Muscle of leg (tissue), 11 donors: ENCODE measurements around the gene ASCL2. TPM values are rescaled to one million over a fixed set of nuclear protein-coding genes. Genes with fewer than 3 reads are reported as not detected.

Source experiments
- DNase-seq: peaks from one replicate; pipeline ENCODE4 v3.0.0; 2013
- H3K27ac ChIP-seq: one replicate; pipeline ENCODE4 v1.5.1; 2013; ENCODE audit warnings: mild to moderate bottlenecking, low read length, control low read depth
- H3K27me3 ChIP-seq: one replicate; pipeline ENCODE4 v1.6.1; 2013; ENCODE audit warnings: low read length; ENCODE audit not compliant: control insufficient read depth, insufficient read depth
- H3K36me3 ChIP-seq: one replicate; pipeline ENCODE4 v1.6.1; 2013; ENCODE audit warnings: low read length; ENCODE audit not compliant: control insufficient read depth, insufficient read depth
- H3K4me1 ChIP-seq: one replicate; pipeline ENCODE4 v1.6.1; 2013; ENCODE audit warnings: low read length; ENCODE audit not compliant: control insufficient read depth, insufficient read depth
- H3K4me3 ChIP-seq: one replicate; pipeline ENCODE4 v1.5.1; 2013; ENCODE audit warnings: low read length, control low read depth
- H3K9me3 ChIP-seq: replicated peaks from 2 replicates; pipeline ENCODE4 v1.6.1; 2013; ENCODE audit warnings: low read depth, low read length; ENCODE audit not compliant: control insufficient read depth
- WGBS: methylation state at CpG from one replicate; pipeline ENCODE4 v1.1.5; 2013; ENCODE audit warnings: missing lambda C conversion rate; ENCODE audit not compliant: insufficient coverage; 5-methylcytosine and 5-hydroxymethylcytosine counted together
- polyA plus RNA-seq, 8 donors: library from polyadenylated mRNA; unstranded; fragments of 120-200 nt; gene quantifications; one replicate each; pipeline versions ENCODE4 v1.2.1 to v1.2.3, GENCODE V29; 2013; ENCODE audit warnings: inconsistent platforms in 1 of 8, low replicate concordance in 1 of 8; ENCODE audit not compliant: insufficient read length in 8 of 8, insufficient read depth in 1 of 8
- total RNA-seq: library from RNA; stranded (reverse); fragments of 120-200 nt; gene quantifications from one replicate; pipeline ENCODE4 v1.2.4, GENCODE V29; 2013

Gene ASCL2
- total and polyA plus RNA-seq, 9 donors, result 0.11 to 0.53 (median 0.29) TPM

DNA sequence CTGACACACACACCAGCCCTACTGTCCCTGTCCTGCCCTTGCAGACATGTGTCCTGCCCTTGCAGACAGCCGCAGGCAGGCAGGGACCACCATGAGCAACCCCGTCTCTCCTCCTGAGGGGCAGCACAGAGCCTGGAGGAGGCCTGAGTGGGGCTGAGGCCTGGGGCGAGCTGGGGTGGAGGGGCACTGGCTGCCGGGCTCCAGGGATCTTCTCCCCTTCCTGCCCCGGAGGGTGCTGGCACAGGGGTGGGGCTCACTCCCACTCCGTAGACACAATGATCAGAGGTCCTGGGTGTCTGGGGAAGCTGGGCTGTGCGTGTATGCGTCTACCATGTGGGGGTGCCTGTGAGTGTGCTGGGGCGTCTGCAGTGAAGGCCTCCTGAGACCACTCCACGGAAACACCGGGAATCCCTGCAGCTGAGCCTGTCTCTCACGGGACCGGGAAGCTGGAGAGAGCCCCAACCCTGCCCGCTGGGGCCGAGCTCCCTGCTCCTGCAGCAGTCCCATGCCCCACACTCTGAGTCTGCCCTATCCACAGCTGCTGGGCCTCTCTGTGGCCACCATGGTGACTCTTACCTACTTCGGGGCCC is 32.0 kb upstream of the ASCL2 start:
- WGBS, result 48% methylated on average over 11 of the region's 16 CpGs
- peaks cover 65% of the 10 kb centered on the region for H3K4me1 ChIP-seq
- no peaks in the 10 kb centered on the region for H3K27me3 ChIP-seq
- H3K9me3 ChIP-seq, result no peaks in the 10 kb centered on the region
- H3K4me3 ChIP-seq, result peak overlapping the region; percentile 4
- DNase-seq, result no peak
- H3K36me3 ChIP-seq, result no peaks in the 10 kb centered on the region
- H3K27ac ChIP-seq, result peak overlapping the region; percentile 31

DNA sequence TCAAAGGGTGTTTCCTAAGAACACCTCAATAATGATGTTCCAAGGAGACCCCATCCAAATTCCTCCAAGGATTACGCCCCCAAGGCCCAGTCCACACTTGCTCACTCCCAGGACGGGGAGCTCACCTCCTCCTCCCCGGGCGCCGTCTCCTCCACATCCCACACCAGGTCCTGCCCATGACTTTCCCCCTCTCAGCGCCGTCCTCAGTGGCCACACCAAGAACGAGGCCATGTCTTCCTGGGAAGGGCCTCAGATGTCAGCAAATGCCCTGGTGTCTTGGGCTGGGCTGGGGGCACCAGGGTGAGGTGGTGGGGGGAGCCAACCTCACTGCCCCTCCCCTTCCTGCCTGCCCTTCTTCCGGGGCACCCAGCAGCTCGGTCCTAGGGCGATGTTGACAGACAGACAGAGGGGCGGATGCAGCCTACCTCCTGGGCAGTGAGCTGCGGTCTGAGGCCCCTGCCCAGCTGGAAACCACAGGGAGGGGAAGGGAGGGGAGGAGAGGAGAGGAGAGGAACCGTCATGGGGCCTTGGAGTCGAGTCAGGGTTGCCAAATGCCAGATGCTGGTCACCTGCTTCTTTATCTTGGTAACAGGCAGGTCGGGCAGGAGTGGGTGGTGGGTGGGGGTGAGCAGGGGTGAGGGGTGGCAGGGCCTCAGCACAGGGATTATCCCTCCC is 31.4 kb upstream of the ASCL2 start, which contains the start of the genes C11orf21 and TSPAN32:
Gene C11orf21 (minus strand): TSS at position 288 of the 675 bp plus-strand sequence. CDS start 110 bp downstream, at position 178.
Gene TSPAN32 (plus strand): TSS at position 383 of the 675 bp plus-strand sequence. CDS start 137 bp downstream, at position 520.
- H3K4me1 ChIP-seq, result peaks cover 59% of the 10 kb centered on the region
- H3K27ac ChIP-seq, result peak within 1 kb of the TSS; percentile 31
- peak; percentile 62 for DNase-seq
- no peaks in the 10 kb centered on the region for H3K9me3 ChIP-seq
- 56% methylated on average over 3 of the region's 16 CpGs for WGBS
- peak within 1 kb of the TSS; percentile 9 for H3K4me3 ChIP-seq
- no peaks in the 10 kb centered on the region for H3K27me3 ChIP-seq
- no peaks in the 10 kb centered on the region for H3K36me3 ChIP-seq

DNA sequence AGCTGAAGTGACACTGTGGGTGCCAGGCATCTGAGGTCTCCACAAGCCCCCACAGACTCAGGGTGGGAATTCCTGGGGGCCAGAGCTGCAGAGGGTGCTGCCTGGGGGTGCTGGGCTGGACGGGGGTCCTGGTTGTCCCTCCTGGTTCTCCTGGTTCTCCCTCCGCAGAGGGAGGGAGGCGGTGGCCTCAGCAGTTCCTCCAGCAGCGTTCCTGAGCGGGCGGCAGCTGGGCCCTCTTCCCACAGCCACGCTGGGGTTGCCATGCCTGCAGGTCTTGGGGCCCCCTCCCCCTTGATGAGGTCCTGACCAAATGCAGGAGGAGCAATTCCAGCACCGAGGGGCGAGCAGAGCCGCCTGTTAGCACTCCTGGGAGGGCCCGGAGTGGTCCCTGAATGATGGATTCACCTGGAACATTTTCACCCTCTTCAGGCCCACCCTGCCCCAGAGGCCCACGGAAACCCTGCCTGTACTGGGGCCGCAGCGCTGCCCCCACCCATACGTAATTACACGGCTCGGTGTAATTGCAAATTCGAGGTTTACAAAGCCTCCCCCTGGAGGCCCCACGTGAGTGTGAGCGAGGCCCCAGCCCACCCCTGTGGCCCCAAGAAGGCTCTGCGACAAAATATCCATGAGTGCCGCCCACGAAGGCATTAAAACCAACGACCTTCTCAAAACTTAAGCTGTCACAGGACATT is 30.7 kb upstream of the ASCL2 start:
- Histone ChIP-seq H3K9me3 (no peaks in the 10 kb centered on the region), H3K27me3 (no peaks in the 10 kb centered on the region), H3K27ac (no peak overlapping the region), H3K4me3 (peak overlapping the region; percentile 8), H3K36me3 (no peaks in the 10 kb centered on the region), H3K4me1 (peaks cover 54% of the 10 kb centered on the region)
- WGBS, result 37% methylated on average over 22 of the region's 24 CpGs
- DNase-seq, result no peak

DNA sequence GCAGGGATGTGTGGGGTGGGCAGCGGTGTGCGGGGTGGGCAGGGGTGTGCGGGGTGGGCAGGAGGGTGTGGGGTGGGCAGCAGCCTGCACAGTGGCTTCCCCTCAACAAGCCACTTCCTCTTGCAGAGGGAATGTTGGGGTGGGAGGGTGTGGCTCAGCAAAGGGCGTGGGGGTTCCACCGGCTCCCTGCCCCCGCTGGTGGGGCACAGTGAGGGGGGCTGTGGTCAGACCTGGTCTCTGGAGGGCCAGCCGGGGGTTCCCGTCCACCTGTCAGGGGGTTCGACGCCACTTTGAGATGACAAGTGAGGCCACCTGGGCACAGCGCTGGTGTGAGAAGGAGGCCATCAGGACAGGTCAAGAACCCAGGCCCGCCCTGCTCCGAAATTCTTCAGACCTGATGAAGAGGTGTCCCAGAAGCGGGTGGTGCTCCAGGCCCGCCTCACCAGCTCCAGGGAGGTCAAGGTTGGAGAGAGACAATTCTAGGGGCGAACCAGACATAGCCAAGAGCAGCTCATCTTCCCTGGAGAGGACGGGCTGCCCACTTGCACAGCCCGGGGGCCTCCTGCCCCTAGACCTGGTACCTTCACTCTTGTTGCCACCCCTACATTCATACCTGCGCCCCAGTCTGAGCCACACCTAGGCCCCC is 30.0 kb upstream of the ASCL2 start:
- H3K9me3 ChIP-seq, result no peaks in the 10 kb centered on the region
- 87% methylated on average over 10 of the region's 19 CpGs for WGBS
- H3K4me3 ChIP-seq, result peak overlapping the region; percentile 8
- no peak for DNase-seq
- no peak overlapping the region for H3K27ac ChIP-seq
- H3K36me3 ChIP-seq, result no peaks in the 10 kb centered on the region
- peaks cover 47% of the 10 kb centered on the region for H3K4me1 ChIP-seq
- no peaks in the 10 kb centered on the region for H3K27me3 ChIP-seq

DNA sequence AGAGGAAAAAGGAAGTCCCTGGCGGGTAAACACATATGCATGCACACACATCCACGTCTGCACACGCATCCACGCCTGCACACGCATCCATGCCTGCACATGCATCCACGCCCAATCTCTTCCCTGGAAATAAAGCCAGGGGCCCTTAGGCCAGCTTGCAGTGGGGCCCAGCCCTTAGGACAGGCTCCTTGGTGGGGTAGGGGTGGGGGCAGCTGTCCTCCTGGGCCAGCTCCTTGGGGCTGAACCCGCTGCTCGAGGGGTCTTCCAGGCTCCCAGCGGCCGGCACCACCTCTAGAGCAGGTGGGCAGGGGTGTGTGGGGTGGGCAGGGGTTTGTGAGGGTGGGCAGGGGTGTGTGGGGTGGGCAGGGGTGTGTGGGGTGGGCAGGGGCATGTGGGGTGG is 29.4 kb upstream of the ASCL2 start:
- Histone ChIP-seq H3K36me3 (no peaks in the 10 kb centered on the region), H3K4me1 (peaks cover 40% of the 10 kb centered on the region), H3K9me3 (no peaks in the 10 kb centered on the region), H3K27ac (no peak overlapping the region), H3K27me3 (no peaks in the 10 kb centered on the region), H3K4me3 (no peak overlapping the region)
- no CpG with 5 or more reads among the region's 10 CpGs for WGBS
- no peak for DNase-seq

DNA sequence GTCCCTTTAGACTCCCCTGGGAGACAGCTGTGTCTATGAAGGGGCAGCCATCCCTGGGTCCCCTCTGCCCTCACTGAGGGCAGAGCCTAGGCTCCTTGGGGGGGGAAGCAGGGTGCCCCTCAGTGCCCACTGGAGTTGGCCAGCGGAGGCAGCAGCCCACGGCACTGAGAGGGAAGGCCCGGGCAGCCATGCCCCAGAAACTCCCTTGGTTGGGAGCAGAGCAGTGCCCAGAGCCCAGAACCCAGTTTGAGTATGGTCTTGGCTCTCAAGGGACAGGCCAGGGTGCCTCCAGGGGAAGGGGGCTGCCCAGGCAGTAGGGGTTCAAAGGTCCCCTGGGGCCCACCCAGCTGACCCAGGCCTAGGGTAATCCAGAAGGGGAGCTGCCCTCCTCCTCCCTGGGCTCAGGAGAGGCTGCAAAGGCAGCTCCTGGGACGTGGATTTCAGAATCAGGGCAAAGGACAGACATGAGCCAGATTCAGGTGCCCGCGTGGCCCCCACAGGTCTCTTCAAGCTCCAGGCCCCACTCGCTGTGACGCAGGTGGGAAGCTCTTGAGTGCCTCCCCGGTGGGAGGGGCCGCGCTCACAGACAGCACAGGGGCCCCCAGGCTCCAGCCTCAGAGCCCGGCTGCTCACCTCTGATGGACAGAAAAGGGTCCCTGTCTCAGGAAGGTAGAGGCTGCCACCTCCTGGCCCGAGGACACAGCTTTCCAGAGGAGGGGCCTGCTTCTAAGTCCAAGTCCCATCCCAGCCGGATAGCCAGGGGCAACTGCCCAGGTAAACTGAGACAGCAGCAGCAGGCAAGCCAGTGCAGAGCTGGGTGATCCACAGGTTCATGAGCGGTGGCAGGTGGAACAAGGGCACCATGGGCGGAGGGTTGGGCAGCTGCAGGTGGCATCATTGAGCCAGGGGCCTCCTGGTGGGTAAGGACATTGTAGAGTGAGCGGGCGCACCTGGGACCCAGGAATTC is 28.7 kb upstream of the ASCL2 start:
- no peak overlapping the region for H3K4me3 ChIP-seq
- no peak overlapping the region for H3K27ac ChIP-seq
- no peaks in the 10 kb centered on the region for H3K36me3 ChIP-seq
- no peaks in the 10 kb centered on the region for H3K27me3 ChIP-seq
- 56% methylated on average over 16 of the region's 18 CpGs for WGBS
- H3K9me3 ChIP-seq, result no peaks in the 10 kb centered on the region
- peaks cover 33% of the 10 kb centered on the region for H3K4me1 ChIP-seq
- DNase-seq, result no peak

DNA sequence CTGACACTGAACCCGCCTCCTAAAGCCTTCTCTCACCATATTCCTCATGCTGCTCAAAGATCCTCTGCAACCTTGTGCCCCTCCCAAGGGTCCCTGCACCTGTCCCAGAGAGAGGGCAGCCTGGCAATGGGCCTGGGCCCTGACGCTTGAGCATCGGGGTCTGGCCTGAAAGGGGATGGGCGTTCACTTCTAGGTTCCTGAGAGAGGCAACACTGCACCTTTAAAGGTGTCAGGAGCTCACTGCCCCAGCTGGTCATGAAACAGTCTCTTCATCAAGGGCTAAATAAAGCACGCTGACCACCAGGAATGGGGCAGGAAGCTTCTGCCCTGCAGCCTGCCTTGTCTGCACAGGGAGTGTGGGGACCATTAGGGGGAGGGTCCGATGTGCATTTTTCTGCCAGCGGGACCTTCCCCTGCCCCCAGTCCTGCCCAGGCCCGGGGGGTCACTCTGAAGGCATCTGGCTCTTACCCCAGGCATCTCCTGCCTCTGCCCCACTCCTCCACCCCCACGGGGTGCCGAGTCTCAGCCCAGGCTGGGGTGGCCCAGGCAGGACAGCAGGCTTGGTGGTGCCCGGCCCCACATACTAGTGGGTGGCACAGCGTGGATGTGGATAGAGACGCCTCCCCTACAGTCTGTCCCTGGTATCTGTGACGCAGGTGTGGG is 27.9 kb upstream of the ASCL2 start:
- Histone ChIP-seq H3K27me3 (no peaks in the 10 kb centered on the region), H3K9me3 (no peaks in the 10 kb centered on the region), H3K4me3 (no peak overlapping the region), H3K27ac (no peak overlapping the region), H3K4me1 (peaks cover 25% of the 10 kb centered on the region), H3K36me3 (no peaks in the 10 kb centered on the region)
- 69% methylated on average over 8 of the region's 14 CpGs for WGBS
- no peak for DNase-seq

DNA sequence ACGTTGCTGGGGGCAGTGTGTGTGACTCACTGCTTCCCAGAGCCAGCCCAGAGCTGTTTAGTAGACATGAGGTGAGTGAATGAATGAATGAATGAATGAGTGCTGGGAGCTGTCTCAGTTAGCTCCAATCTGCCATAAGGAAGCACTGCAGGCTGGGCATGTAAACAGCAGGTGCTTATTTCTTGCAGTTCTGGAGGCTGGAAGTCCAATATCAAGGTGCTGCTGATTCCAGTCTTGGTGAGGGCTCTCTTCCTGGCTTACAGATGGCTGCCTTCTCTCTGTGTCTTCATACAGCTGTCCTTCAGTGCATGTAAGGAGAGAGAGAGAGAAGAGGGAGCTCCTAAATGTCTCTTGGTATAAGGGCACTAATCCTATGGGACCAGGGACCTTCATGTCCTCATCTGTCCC is 27.2 kb upstream of the ASCL2 start:
- DNase-seq, result no peak
- Histone ChIP-seq H3K27me3 (no peaks in the 10 kb centered on the region), H3K4me1 (peaks cover 19% of the 10 kb centered on the region), H3K4me3 (no peak overlapping the region), H3K27ac (no peak overlapping the region), H3K36me3 (no peaks in the 10 kb centered on the region), H3K9me3 (no peaks in the 10 kb centered on the region)
- no CpG with 5 or more reads among the region's 1 CpG for WGBS
